ENCODE measurements around the gene EFS. TPM values are rescaled to one million over a fixed set of nuclear protein-coding genes. Genes with fewer than 3 reads are reported as not detected.

Gene EFS
- total and polyA plus RNA-seq, 7 donors: 0.46 to 19.9 (median 10.0) TPM

DNA sequence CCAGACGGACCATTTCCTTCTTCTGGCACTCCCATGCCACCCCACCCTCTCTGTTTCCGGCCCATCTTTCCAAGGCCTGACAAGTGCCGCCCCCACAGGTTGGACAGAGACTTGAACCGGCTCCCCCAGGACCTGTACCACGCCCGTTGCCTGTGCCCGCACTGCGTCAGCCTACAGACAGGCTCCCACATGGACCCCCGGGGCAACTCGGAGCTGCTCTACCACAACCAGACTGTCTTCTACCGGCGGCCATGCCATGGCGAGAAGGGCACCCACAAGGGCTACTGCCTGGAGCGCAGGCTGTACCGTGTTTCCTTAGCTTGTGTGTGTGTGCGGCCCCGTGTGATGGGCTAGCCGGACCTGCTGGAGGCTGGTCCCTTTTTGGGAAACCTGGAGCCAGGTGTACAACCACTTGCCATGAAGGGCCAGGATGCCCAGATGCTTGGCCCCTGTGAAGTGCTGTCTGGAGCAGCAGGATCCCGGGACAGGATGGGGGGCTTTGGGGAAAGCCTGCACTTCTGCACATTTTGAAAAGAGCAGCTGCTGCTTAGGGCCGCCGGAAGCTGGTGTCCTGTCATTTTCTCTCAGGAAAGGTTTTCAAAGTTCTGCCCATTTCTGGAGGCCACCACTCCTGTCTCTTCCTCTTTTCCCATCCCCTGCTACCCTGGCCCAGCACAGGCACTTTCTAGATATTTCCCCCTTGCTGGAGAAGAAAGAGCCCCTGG, 10.7 kb upstream of the EFS start:
- Histone ChIP-seq H3K4me1 (no peaks in the 10 kb centered on the region), H3K9me3 (no peaks in the 10 kb centered on the region), H3K27ac (peak overlapping the region in 2 of 4 donors; percentile 14 to 63), H3K4me3 (no peak overlapping the region), H3K36me3 (no peaks in the 10 kb centered on the region), H3K27me3 (no peaks in the 10 kb centered on the region)
- TF ChIP-seq, protein P1, sequence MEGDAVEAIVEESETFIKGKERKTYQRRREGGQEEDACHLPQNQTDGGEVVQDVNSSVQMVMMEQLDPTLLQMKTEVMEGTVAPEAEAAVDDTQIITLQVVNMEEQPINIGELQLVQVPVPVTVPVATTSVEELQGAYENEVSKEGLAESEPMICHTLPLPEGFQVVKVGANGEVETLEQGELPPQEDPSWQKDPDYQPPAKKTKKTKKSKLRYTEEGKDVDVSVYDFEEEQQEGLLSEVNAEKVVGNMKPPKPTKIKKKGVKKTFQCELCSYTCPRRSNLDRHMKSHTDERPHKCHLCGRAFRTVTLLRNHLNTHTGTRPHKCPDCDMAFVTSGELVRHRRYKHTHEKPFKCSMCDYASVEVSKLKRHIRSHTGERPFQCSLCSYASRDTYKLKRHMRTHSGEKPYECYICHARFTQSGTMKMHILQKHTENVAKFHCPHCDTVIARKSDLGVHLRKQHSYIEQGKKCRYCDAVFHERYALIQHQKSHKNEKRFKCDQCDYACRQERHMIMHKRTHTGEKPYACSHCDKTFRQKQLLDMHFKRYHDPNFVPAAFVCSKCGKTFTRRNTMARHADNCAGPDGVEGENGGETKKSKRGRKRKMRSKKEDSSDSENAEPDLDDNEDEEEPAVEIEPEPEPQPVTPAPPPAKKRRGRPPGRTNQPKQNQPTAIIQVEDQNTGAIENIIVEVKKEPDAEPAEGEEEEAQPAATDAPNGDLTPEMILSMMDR (IDR thresholded peaks at IDR 0.05): no peak
- no peak for TF ChIP-seq POLR2A (IDR thresholded peaks at IDR 0.05)
- TF ChIP-seq POLR2AphosphoS5 (IDR thresholded peaks at IDR 0.05): no peak
- no peak for TF ChIP-seq EP300 (IDR thresholded peaks at IDR 0.05)
- no peak for DNase-seq
- WGBS, 2 donors: 88 to 89% methylated on average over 21 of the region's 21 CpGs
- intact Hi-C loops (cut with DNase I): no loop called here

- Histone ChIP-seq H3K27ac (no peak overlapping the region), H3K27me3 (no peaks in the 10 kb centered on the region), H3K9me3 (no peaks in the 10 kb centered on the region), H3K4me1 (no peaks in the 10 kb centered on the region), H3K36me3 (no peaks in the 10 kb centered on the region), H3K4me3 (no peak overlapping the region)
- TF ChIP-seq, protein P1 (IDR thresholded peaks at IDR 0.05): no peak
- TF ChIP-seq POLR2A (IDR thresholded peaks at IDR 0.05) (no peak), POLR2AphosphoS5 (IDR thresholded peaks at IDR 0.05) (no peak), EP300 (IDR thresholded peaks at IDR 0.05) (no peak)
- 89% methylated on average over 3 of the region's 3 CpGs for WGBS, 2 donors
- no peak for DNase-seq
- intact Hi-C loops (cut with DNase I): no loop called here
Observed at GRCh38 chr14:23373041-23373440, 8.1 kb upstream of the EFS start.

GRCh38 chr14:23372509-23372908, 7.5 kb upstream of the EFS start, which contains the start of gene IL25:
Gene IL25, plus strand, starts transcription at chr14:23372809.
- H3K9me3 ChIP-seq: no peaks in the 10 kb centered on the region
- no peak within 1 kb of the TSS for H3K4me3 ChIP-seq
- intact Hi-C loops (cut with DNase I): no loop called here
- H3K4me1 ChIP-seq: no peaks in the 10 kb centered on the region
- no peak for DNase-seq
- 66 to 81% methylated on average over 2 of the region's 2 CpGs for WGBS, 2 donors
- no peak within 1 kb of the TSS for H3K27ac ChIP-seq
- TF ChIP-seq POLR2AphosphoS5 (IDR thresholded peaks at IDR 0.05) (no peak), POLR2A (IDR thresholded peaks at IDR 0.05) (no peak), EP300 (IDR thresholded peaks at IDR 0.05) (no peak)
- TF ChIP-seq, protein P1 (IDR thresholded peaks at IDR 0.05): no peak
- no peaks in the 10 kb centered on the region for H3K27me3 ChIP-seq
- no peaks in the 10 kb centered on the region for H3K36me3 ChIP-seq

DNA sequence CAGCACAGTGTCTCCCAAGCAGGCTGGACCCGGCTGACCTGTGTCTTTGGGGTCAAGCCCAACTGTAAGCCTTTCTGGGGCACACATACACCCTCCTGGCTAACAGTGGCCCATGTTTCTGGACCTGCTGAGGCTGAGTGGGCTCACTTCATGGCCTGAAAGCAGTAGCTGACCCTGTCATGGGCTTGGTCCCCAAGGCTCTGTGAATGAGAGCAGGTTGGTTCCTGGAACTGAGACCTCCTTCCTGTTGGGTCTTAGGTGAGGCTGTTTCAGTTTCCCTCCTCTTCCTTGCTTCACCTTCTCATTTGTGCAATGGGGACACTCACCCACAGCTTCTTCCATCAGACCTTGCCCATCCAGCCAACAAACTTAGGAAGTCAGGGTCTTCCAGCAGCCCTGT, 6.9 kb upstream of the EFS start:
- TF ChIP-seq POLR2A (IDR thresholded peaks at IDR 0.05): no peak
- TF ChIP-seq, protein P1 (IDR thresholded peaks at IDR 0.05): no peak
- no peak for TF ChIP-seq POLR2AphosphoS5 (IDR thresholded peaks at IDR 0.05)
- no peak for TF ChIP-seq EP300 (IDR thresholded peaks at IDR 0.05)
- no peak overlapping the region for H3K4me3 ChIP-seq
- H3K27ac ChIP-seq: no peak overlapping the region
- no peaks in the 10 kb centered on the region for H3K36me3 ChIP-seq
- DNase-seq: no peak
- no peaks in the 10 kb centered on the region for H3K27me3 ChIP-seq
- H3K4me1 ChIP-seq: peaks cover 0 to 6% (median 2%) of the 10 kb centered on the region in 4 donors
- 84 to 92% methylated on average over 1 of the region's 1 CpG for WGBS, 2 donors
- intact Hi-C loops (cut with DNase I): no loop called here
- no peaks in the 10 kb centered on the region for H3K9me3 ChIP-seq

Measured in sigmoid colon (tissue), 7 donors.